Breast epithelium (tissue), 3 donors: ENCODE measurements around the gene THOC3.
"Not testable (repeated sequence)": the region's sequence is repeated elsewhere in the genome, so short reads cannot be mapped to it uniquely, and the experiment has no call there.

Experiments used
- CTCF ChIP-seq, 3 donors: fragments of 450-650 bp; IDR thresholded peaks; one replicate each; pipeline ENCODE4 v1.5.1; 2016 to 2017; ENCODE audit warnings: antibody characterized with exemption in 3 of 3, mild to moderate bottlenecking in 3 of 3, moderate library complexity in 3 of 3
- POLR2AphosphoS5 ChIP-seq, 3 donors: sonication (generic); formaldehyde crosslinking; IDR thresholded peaks; one replicate each; pipeline ENCODE4 v1.6.1; 2017; ENCODE audit warnings: antibody characterized with exemption in 3 of 3

GRCh38 chr5:175962329-175962728 is 5.8 kb downstream of the THOC3 start:
- not testable (repeated sequence) for TF ChIP-seq CTCF, POLR2AphosphoS5 (IDR thresholded peaks at IDR 0.05)
